ENCODE data around the gene APBA3.

Gene APBA3

GRCh38 chr19:3785938-3786824 lies 24.7 kb upstream of the APBA3 start, which contains the start of gene MATK:
Gene MATK, minus strand, starts transcription at chr19:3786381. Its CDS starts 1,246 bp downstream, at chr19:3785135.
- no peak for DNase-seq

GRCh38 chr19:3785451-3785937 lies 24.0 kb upstream of the APBA3 start:
- DNase-seq, result no peak

- no peak for DNase-seq
Observed at GRCh38 chr19:3784607-3785450, 23.3 kb upstream of the APBA3 start.

GRCh38 chr19:3783660-3784584 lies 22.4 kb upstream of the APBA3 start:
- no peak for DNase-seq

GRCh38 chr19:3782903-3783302 lies 21.4 kb upstream of the APBA3 start:
- no peak for DNase-seq

- DNase-seq, result no peak
Observed at GRCh38 chr19:3782330-3782729, 20.8 kb upstream of the APBA3 start.

- DNase-seq, result no peak
Observed at GRCh38 chr19:3781603-3782002, 20.1 kb upstream of the APBA3 start.

- DNase-seq, result no peak
Observed at GRCh38 chr19:3780786-3781304, 19.4 kb upstream of the APBA3 start.

- DNase-seq, result no peak
Observed at GRCh38 chr19:3778899-3779723, 17.6 kb upstream of the APBA3 start.

- DNase-seq, result no peak
Observed at GRCh38 chr19:3778104-3778867, 16.8 kb upstream of the APBA3 start.

GRCh38 chr19:3776479-3777040 lies 15.1 kb upstream of the APBA3 start:
- DNase-seq, result no peak

GRCh38 chr19:3775831-3776230 lies 14.3 kb upstream of the APBA3 start:
- no peak for DNase-seq

- DNase-seq, result no peak
Observed at GRCh38 chr19:3775374-3775711, 13.9 kb upstream of the APBA3 start.

- DNase-seq, result no peak
Observed at GRCh38 chr19:3774621-3775373, 13.3 kb upstream of the APBA3 start.

GRCh38 chr19:3773814-3774515 lies 12.5 kb upstream of the APBA3 start:
- DNase-seq, result no peak

GRCh38 chr19:3771906-3772455 lies 10.5 kb upstream of the APBA3 start, which contains the start of gene RAX2:
Gene RAX2, minus strand, starts transcription at chr19:3772228. Its CDS starts 486 bp downstream, at chr19:3771742.
- DNase-seq, result no peak

- DNase-seq, result no peak
Observed at GRCh38 chr19:3771000-3771905, 9.8 kb upstream of the APBA3 start.
